HG02970 (cell line): ENCODE results near the gene RIMOC1.
"Not testable (repeated sequence)": the region's sequence is repeated elsewhere in the genome, so short reads cannot be mapped to it uniquely, and the experiment has no call there.

Experiments used
- ATAC-seq: cut with Tn5 transposase; IDR thresholded peaks from one replicate; pipeline ENCODE4 v1.9.1; 2021; ENCODE audit warnings: mild to moderate bottlenecking, moderate library complexity, moderate number of reproducible peaks; ENCODE audit not compliant: unreplicated experiment, low FRiP score

The RIMOC1 gene

GRCh38 chr5:41885286-41885685 is 18.9 kb upstream of the RIMOC1 start:
- ATAC-seq, result no peak

GRCh38 chr5:41891066-41891707 is 13.0 kb upstream of the RIMOC1 start:
- peak; percentile 53 for ATAC-seq

GRCh38 chr5:41892031-41892430 is 12.1 kb upstream of the RIMOC1 start:
- ATAC-seq, result no peak

GRCh38 chr5:41893074-41893851 is 10.9 kb upstream of the RIMOC1 start:
- no peak for ATAC-seq

- ATAC-seq, result no peak
Observed at GRCh38 chr5:41896230-41896629, 7.9 kb upstream of the RIMOC1 start.

GRCh38 chr5:41903382-41903891 is 707 bp upstream of the RIMOC1 start:
- ATAC-seq, result no peak

GRCh38 chr5:41906151-41906550 is 2.0 kb downstream of the RIMOC1 start:
- ATAC-seq, result no peak

GRCh38 chr5:41908374-41909079 is 4.4 kb downstream of the RIMOC1 start:
- ATAC-seq, result no peak

GRCh38 chr5:41918105-41918504 is 14.0 kb downstream of the RIMOC1 start:
- no peak for ATAC-seq

GRCh38 chr5:41921166-41921565 is 17.0 kb downstream of the RIMOC1 start:
- no peak for ATAC-seq

GRCh38 chr5:41921874-41922273 is 17.7 kb downstream of the RIMOC1 start:
- no peak for ATAC-seq

GRCh38 chr5:41924526-41924871 is 20.4 kb downstream of the RIMOC1 start:
- no peak for ATAC-seq

- peak; percentile 95 for ATAC-seq
Observed at GRCh38 chr5:41924872-41925554, 20.9 kb downstream of the RIMOC1 start, which contains the start of gene FBXO4. Gene FBXO4 (plus strand): TSS chr5:41925281. CDS start chr5:41925310, 29 bp downstream.

GRCh38 chr5:41925555-41925951 is 21.4 kb downstream of the RIMOC1 start:
- no peak for ATAC-seq

- no peak for ATAC-seq
Observed at GRCh38 chr5:41927604-41928003, 23.5 kb downstream of the RIMOC1 start.

GRCh38 chr5:41929035-41929434 is 24.9 kb downstream of the RIMOC1 start:
- ATAC-seq, result no peak

GRCh38 chr5:41932770-41933169 is 28.6 kb downstream of the RIMOC1 start:
- no peak for ATAC-seq

- ATAC-seq, result no peak
Observed at GRCh38 chr5:41935544-41935943, 31.4 kb downstream of the RIMOC1 start.

GRCh38 chr5:41940641-41941040 is 36.5 kb downstream of the RIMOC1 start:
- ATAC-seq, result no peak

GRCh38 chr5:41945332-41945955 is 41.3 kb downstream of the RIMOC1 start:
- not testable (repeated sequence) for ATAC-seq
